Left lung (tissue), 10 donors: ENCODE results near the gene GGN. TPM values are rescaled to one million over a fixed set of nuclear protein-coding genes. Genes with fewer than 3 reads are reported as not detected.

Experiments used
- ATAC-seq: fragments of 200-7000 bp; cut with Tn5 transposase; one replicate; pipeline ENCODE4 v1.9.1; 2020; ENCODE audit warnings: moderate library complexity
- DNase-seq, 4 donors: peaks; one replicate each; pipeline ENCODE4 v3.0.0-alpha.2; 2013 to 2020
- H3K27ac ChIP-seq, 2 donors: fragments of 200-600 bp; sonication (generic) in 1 of 2; one replicate each; pipeline versions ENCODE4 v1.5.0 to v1.8.0; 2020 to 2021
- H3K27me3 ChIP-seq, 2 donors: fragments of 200-600 bp; sonication (generic) in 1 of 2; one replicate each; pipeline versions ENCODE4 v1.5.0 to v1.8.0; 2020 to 2021
- H3K36me3 ChIP-seq, 2 donors: fragments of 200-600 bp; sonication (generic) in 1 of 2; one replicate each; pipeline versions ENCODE4 v1.5.0 to v1.8.0; 2020 to 2021
- H3K4me1 ChIP-seq, 2 donors: fragments of 200-600 bp; one replicate each; pipeline ENCODE4 v1.8.0; 2021
- H3K4me3 ChIP-seq, 2 donors: fragments of 200-600 bp; sonication (generic) in 1 of 2; one replicate each; pipeline versions ENCODE4 v1.5.0 to v1.8.0; 2020 to 2021; ENCODE audit warnings: mild to moderate bottlenecking in 1 of 2
- H3K9me3 ChIP-seq, 2 donors: fragments of 200-600 bp; sonication (generic) in 1 of 2; one replicate each; pipeline versions ENCODE4 v1.5.0 to v1.8.0; 2020 to 2021
- intact Hi-C, 2 donors: fragments of 100-400 bp; cut with DNase I; formaldehyde crosslinking; loops; one replicate each; pipeline versions ENCODE4 v1.11.2 to v1.14.2; 2022
- polyA plus RNA-seq, 6 donors: library from polyadenylated mRNA; unstranded; fragments of 120-200 nt; gene quantifications; one replicate each; pipeline ENCODE4 v1.2.1, GENCODE V29; 2013; ENCODE audit not compliant: insufficient read length in 6 of 6
- total RNA-seq, 2 donors: library from RNA; stranded (reverse); fragmentation: NEBNext Ultra II Directional; extraction: Animal tissue kit (Norgen Biotek cat#: 25700); gene quantifications; one replicate each; pipeline ENCODE4 v1.2.1, GENCODE V29; 2021
- TF ChIP-seq, protein P1 (sequence below), 2 donors: fragments of 200-600 bp; sonication (generic) in 1 of 2; IDR thresholded peaks; one replicate each; pipeline versions ENCODE4 v1.5.0 to v1.8.0; 2021; ENCODE audit warnings: antibody characterized with exemption in 2 of 2
- donor health status: DM: no; HTN: yes; CAD: no.
- donor health status: DM: no; HTN: no; CAD: no.

The GGN gene
- total and polyA plus RNA-seq, 8 donors, result 0.16 to 0.77 (median 0.34) TPM; not detected in 1

DNA sequence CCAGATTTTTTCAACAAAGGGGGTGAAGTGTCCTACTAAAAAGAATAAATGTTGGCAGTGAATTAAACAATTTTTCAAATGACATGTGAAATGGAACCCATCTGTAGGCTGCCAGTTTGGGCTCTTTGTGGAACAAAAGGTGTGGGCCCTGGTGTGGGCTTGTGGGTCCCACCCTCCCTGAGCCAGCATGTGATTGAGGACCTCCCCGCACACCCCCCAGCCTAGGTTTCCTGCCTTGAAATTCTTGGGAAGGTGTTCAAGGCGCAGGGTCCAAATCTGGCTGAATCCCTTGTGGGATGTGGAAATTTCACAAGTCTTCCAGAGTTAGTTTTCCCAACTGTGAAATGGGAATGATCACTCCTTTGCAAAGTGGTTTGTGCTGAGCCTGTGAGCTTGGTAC is 4.1 kb downstream of the GGN start:
- Histone ChIP-seq H3K4me3 (no peak overlapping the region), H3K4me1 (peaks cover 10 to 34% of the 10 kb centered on the region in 2 donors), H3K9me3 (no peaks in the 10 kb centered on the region), H3K27ac (no peak overlapping the region), H3K27me3 (peaks cover 0 to 43% of the 10 kb centered on the region in 2 donors), H3K36me3 (peaks cover 0 to 76% of the 10 kb centered on the region in 2 donors)
- DNase-seq (no peak), ATAC-seq (no peak)
- intact Hi-C loops, result no loop called here
- TF ChIP-seq, protein P1, sequence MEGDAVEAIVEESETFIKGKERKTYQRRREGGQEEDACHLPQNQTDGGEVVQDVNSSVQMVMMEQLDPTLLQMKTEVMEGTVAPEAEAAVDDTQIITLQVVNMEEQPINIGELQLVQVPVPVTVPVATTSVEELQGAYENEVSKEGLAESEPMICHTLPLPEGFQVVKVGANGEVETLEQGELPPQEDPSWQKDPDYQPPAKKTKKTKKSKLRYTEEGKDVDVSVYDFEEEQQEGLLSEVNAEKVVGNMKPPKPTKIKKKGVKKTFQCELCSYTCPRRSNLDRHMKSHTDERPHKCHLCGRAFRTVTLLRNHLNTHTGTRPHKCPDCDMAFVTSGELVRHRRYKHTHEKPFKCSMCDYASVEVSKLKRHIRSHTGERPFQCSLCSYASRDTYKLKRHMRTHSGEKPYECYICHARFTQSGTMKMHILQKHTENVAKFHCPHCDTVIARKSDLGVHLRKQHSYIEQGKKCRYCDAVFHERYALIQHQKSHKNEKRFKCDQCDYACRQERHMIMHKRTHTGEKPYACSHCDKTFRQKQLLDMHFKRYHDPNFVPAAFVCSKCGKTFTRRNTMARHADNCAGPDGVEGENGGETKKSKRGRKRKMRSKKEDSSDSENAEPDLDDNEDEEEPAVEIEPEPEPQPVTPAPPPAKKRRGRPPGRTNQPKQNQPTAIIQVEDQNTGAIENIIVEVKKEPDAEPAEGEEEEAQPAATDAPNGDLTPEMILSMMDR (IDR thresholded peaks at IDR 0.05), result no peak

DNA sequence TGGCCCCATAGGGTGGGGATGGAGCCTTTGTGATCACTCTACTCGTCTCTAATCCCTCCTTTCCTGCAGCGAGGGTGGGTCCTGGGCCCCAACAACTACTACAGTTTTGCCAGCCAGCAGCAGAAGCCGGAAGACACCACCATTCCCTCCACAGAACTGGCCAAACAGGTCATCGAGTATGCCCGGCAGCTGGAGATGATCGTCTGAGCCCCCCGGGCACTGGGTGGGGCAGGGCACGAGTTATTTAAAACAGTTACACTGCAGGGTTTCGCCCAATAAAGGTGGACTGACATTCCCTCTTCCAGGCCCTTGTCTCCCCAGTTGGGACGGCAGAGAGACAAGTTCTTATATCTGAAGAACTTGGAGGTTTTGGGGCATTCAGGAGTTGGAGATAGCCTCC is 4.7 kb downstream of the GGN start:
- peaks cover 0 to 37% of the 10 kb centered on the region in 2 donors for H3K27me3 ChIP-seq
- H3K4me1 ChIP-seq, result peaks cover 7 to 28% of the 10 kb centered on the region in 2 donors
- no peak overlapping the region for H3K4me3 ChIP-seq
- no peak for DNase-seq
- ATAC-seq, result no peak
- H3K27ac ChIP-seq, result no peak overlapping the region
- H3K9me3 ChIP-seq, result no peaks in the 10 kb centered on the region
- intact Hi-C loops, result no loop called here
- H3K36me3 ChIP-seq, result peaks cover 0 to 82% of the 10 kb centered on the region in 2 donors
- TF ChIP-seq, protein P1 (IDR thresholded peaks at IDR 0.05), result no peak

DNA sequence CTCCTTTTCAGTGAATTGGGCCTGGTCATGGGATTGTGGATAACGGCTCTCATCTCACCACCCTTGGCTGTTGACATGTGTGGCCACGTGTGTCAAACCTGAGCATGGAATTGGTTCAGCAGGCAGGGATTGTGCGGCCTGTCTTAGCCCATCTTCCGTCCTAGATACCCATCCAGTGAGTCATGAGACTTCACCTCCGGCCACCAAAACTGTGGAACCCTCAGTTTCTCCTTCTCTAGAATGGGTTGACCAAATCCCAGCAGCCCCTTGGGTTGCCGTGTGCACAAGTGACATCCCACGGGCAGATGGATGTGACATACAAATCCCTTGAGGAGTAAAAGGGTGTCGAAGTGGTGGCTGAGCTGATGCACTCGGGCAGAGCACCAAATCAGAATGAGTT is 6.7 kb downstream of the GGN start:
- Histone ChIP-seq H3K27me3 (peaks cover 0 to 16% of the 10 kb centered on the region in 2 donors), H3K4me1 (peaks cover 4 to 18% of the 10 kb centered on the region in 2 donors), H3K9me3 (no peaks in the 10 kb centered on the region), H3K4me3 (no peak overlapping the region), H3K36me3 (peaks cover 0 to 97% of the 10 kb centered on the region in 2 donors), H3K27ac (no peak overlapping the region)
- ATAC-seq (no peak), DNase-seq (no peak)
- TF ChIP-seq, protein P1 (IDR thresholded peaks at IDR 0.05), result no peak
- intact Hi-C loops, result no loop called here

DNA sequence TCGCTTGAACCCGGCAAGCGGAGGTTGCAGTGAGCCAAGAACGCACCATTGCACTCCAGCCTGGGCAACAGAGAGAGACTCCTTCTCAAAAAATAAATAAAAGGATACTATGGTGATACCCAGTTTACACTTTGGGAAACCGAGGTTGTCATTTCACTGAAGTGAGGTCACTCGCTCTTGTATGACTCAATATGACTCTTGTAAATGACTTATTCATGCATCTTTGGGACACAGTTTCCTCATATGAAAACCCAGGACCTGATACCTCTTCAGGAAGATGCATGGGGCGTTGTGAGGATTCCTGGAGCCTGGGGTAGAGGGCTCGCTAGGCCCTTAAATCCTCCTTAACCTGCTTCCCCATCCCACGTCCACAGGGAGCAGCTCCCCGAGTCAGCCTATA is 9.0 kb downstream of the GGN start:
- TF ChIP-seq, protein P1 (IDR thresholded peaks at IDR 0.05), result no peak
- ATAC-seq (no peak), DNase-seq (no peak)
- Histone ChIP-seq H3K4me3 (no peak overlapping the region), H3K36me3 (peaks cover 0 to 77% of the 10 kb centered on the region in 2 donors), H3K4me1 (peaks cover 13 to 23% of the 10 kb centered on the region in 2 donors), H3K27me3 (no peaks in the 10 kb centered on the region), H3K9me3 (no peaks in the 10 kb centered on the region), H3K27ac (no peak overlapping the region)
- intact Hi-C loops, result no loop called here

DNA sequence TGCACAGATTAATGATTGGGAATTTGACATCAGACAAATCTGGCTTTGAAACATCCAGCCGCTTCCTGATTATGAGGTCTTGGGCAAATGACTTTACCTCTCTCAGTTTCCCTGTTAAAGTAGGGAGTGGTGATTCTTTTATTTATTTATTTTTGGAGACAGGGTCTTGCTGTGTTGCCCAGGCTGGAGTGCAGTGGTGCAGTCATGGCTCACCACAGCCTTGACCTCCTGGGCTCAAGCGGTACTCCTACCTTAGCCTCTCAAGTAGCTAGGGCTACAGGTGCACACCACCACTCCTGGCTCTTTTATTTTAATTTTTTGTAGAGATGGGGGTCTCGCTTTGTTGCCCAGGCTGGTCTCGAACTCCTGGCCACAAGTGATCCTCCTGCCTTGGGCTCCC is 10.8 kb downstream of the GGN start:
- no peaks in the 10 kb centered on the region for H3K27me3 ChIP-seq
- ATAC-seq, result no peak
- no peak for DNase-seq
- H3K27ac ChIP-seq, result no peak overlapping the region
- intact Hi-C loops, result no loop called here
- H3K4me1 ChIP-seq, result peaks cover 13 to 26% of the 10 kb centered on the region in 2 donors
- H3K4me3 ChIP-seq, result no peak overlapping the region
- TF ChIP-seq, protein P1 (IDR thresholded peaks at IDR 0.05), result no peak
- no peaks in the 10 kb centered on the region for H3K9me3 ChIP-seq
- H3K36me3 ChIP-seq, result peaks cover 0 to 59% of the 10 kb centered on the region in 2 donors
